Measurements from ENCODE around the gene ABCB11. TPM values are rescaled to one million over a fixed set of nuclear protein-coding genes. Genes with fewer than 3 reads are reported as not detected.

The ABCB11 gene
- total RNA-seq, 1 experiment from 2014 or later = 0.05 TPM

DNA sequence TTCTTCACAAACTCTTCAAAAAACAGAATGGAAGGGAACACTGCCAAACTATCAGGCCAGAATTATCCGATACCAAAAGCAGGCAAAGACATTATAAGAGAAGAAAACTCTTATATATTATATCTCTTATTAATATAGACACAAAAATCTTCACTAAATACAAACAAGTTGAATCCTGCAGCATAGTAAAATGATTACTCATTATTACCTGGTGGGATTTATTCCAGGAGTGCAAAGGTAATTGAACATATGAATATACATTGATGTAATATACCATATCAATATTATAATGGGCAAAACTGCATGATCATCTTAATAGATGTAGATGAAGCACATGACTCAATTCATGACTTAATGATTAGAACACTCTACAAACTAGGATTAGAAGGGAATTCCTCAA is 25.1 kb downstream of the ABCB11 start:
- ChIA-PET CTCF (no interaction called here), POLR2A (no interaction called here)
- in situ Hi-C loops (cut with HindIII; ENCODE audit: low pct_unique_long_range_greater_than_20kb, low sequenced_read_pairs) (no loop called here), intact Hi-C loops (cut with micrococcal nuclease; ENCODE audit: unreplicated experiment) (no loop called here)
- no peaks in the 10 kb centered on the region for H3K27me3 ChIP-seq (ENCODE audit: control insufficient read depth, insufficient read depth, low read length)
- no peak overlapping the region for H3K4me3 ChIP-seq (ENCODE audit: low read depth in 2 of 2, low read length in 2 of 2)
- H3K27ac ChIP-seq (ENCODE audit: low read length) = no peak overlapping the region
- H3K9me3 ChIP-seq (ENCODE audit: control insufficient read depth, insufficient read depth, low read depth, low read length) = no peaks in the 10 kb centered on the region
- H3K4me1 ChIP-seq (ENCODE audit: control insufficient read depth, insufficient read depth, low read length) = no peaks in the 10 kb centered on the region
- H3K36me3 ChIP-seq (ENCODE audit: control insufficient read depth, insufficient read depth, low read length) = no peaks in the 10 kb centered on the region
- ATAC-seq (no peak), DNase-seq (ENCODE audit: low read depth, low spot score) (no peak)
- BruUV-seq (replicated peaks) = no TSS peak
- TF ChIP-seq POLR2AphosphoS5 (IDR thresholded peaks at IDR 0.05; ENCODE audit: low read depth, low read length) = no peak
- no peak for TF ChIP-seq TCF7L2 (IDR thresholded peaks at IDR 0.05; ENCODE audit: low read depth, low read length)
- TF ChIP-seq, protein P1, sequence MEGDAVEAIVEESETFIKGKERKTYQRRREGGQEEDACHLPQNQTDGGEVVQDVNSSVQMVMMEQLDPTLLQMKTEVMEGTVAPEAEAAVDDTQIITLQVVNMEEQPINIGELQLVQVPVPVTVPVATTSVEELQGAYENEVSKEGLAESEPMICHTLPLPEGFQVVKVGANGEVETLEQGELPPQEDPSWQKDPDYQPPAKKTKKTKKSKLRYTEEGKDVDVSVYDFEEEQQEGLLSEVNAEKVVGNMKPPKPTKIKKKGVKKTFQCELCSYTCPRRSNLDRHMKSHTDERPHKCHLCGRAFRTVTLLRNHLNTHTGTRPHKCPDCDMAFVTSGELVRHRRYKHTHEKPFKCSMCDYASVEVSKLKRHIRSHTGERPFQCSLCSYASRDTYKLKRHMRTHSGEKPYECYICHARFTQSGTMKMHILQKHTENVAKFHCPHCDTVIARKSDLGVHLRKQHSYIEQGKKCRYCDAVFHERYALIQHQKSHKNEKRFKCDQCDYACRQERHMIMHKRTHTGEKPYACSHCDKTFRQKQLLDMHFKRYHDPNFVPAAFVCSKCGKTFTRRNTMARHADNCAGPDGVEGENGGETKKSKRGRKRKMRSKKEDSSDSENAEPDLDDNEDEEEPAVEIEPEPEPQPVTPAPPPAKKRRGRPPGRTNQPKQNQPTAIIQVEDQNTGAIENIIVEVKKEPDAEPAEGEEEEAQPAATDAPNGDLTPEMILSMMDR (IDR thresholded peaks at IDR 0.05) = no peak
- TF ChIP-seq, protein P2, sequence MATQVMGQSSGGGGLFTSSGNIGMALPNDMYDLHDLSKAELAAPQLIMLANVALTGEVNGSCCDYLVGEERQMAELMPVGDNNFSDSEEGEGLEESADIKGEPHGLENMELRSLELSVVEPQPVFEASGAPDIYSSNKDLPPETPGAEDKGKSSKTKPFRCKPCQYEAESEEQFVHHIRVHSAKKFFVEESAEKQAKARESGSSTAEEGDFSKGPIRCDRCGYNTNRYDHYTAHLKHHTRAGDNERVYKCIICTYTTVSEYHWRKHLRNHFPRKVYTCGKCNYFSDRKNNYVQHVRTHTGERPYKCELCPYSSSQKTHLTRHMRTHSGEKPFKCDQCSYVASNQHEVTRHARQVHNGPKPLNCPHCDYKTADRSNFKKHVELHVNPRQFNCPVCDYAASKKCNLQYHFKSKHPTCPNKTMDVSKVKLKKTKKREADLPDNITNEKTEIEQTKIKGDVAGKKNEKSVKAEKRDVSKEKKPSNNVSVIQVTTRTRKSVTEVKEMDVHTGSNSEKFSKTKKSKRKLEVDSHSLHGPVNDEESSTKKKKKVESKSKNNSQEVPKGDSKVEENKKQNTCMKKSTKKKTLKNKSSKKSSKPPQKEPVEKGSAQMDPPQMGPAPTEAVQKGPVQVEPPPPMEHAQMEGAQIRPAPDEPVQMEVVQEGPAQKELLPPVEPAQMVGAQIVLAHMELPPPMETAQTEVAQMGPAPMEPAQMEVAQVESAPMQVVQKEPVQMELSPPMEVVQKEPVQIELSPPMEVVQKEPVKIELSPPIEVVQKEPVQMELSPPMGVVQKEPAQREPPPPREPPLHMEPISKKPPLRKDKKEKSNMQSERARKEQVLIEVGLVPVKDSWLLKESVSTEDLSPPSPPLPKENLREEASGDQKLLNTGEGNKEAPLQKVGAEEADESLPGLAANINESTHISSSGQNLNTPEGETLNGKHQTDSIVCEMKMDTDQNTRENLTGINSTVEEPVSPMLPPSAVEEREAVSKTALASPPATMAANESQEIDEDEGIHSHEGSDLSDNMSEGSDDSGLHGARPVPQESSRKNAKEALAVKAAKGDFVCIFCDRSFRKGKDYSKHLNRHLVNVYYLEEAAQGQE (IDR thresholded peaks at IDR 0.05; ENCODE audit: insufficient read depth in 1 of 2, low read depth in 2 of 2, low read length in 1 of 2) = no peak
- TF ChIP-seq SIN3A (IDR thresholded peaks at IDR 0.05; ENCODE audit: borderline replicate concordance, insufficient read depth, low read depth, low read length) = no peak

DNA sequence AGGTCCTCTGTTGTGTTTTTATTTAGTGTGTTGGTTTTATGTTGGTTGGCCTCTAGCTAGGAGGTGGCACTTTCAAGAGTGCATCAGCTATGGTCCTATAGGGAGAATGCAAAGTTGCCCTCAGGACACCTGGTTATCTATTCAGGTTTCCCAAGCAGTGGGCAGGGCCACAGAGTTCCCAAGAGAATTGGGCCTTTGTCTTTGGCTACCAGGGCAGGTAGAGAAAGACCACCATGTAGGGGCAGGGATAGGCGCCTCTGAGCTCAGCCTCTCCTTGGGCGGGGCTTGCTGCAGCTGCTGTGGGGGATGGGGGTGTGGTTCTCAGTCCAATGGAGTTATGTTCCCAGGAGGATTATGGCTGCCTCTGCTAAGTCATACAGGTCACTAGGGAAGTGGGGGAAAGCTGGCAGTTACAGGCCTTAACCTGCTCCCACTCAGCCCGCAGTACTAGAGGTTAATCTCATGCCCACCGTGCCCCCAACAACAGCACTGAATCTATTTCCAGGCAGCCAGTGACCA is 26.0 kb downstream of the ABCB11 start:
- ChIA-PET POLR2A (no interaction called here), CTCF (no interaction called here)
- intact Hi-C loops (cut with micrococcal nuclease; ENCODE audit: unreplicated experiment) (no loop called here), in situ Hi-C loops (cut with HindIII; ENCODE audit: low pct_unique_long_range_greater_than_20kb, low sequenced_read_pairs) (no loop called here)
- H3K4me1 ChIP-seq (ENCODE audit: control insufficient read depth, insufficient read depth, low read length) = no peaks in the 10 kb centered on the region
- TF ChIP-seq TCF7L2 (IDR thresholded peaks at IDR 0.05; ENCODE audit: low read depth, low read length) (no peak), SIN3A (IDR thresholded peaks at IDR 0.05; ENCODE audit: borderline replicate concordance, insufficient read depth, low read depth, low read length) (no peak)
- TF ChIP-seq, protein P1 (IDR thresholded peaks at IDR 0.05) = no peak
- TF ChIP-seq, protein P2 (IDR thresholded peaks at IDR 0.05; ENCODE audit: insufficient read depth in 1 of 2, low read depth in 2 of 2, low read length in 1 of 2) = no peak
- H3K27me3 ChIP-seq (ENCODE audit: control insufficient read depth, insufficient read depth, low read length) = no peaks in the 10 kb centered on the region
- no peak for DNase-seq (ENCODE audit: low read depth, low spot score)
- no TSS peak for BruUV-seq (replicated peaks)
- H3K9me3 ChIP-seq (ENCODE audit: control insufficient read depth, insufficient read depth, low read depth, low read length) = no peaks in the 10 kb centered on the region
- no peak overlapping the region for H3K4me3 ChIP-seq (ENCODE audit: low read depth in 2 of 2, low read length in 2 of 2)
- no peak overlapping the region for H3K27ac ChIP-seq (ENCODE audit: low read length)
- H3K36me3 ChIP-seq (ENCODE audit: control insufficient read depth, insufficient read depth, low read length) = no peaks in the 10 kb centered on the region
- ATAC-seq = no peak
